Ascending aorta (tissue), 2 donors: ENCODE data around the gene COL8A2. TPM values are rescaled to one million over a fixed set of nuclear protein-coding genes. Genes with fewer than 3 reads are reported as not detected.

Experiments used
- DNase-seq, 2 donors: peaks; one replicate each; pipeline ENCODE4 v3.0.0-alpha.2; 2019; ENCODE audit warnings: low spot score in 2 of 2
- H3K27ac ChIP-seq, 2 donors: fragments of 200-600 bp; sonication (generic); one replicate each; pipeline ENCODE4 v1.5.1; 2016 to 2017; ENCODE audit warnings: mild to moderate bottlenecking in 1 of 2
- H3K27me3 ChIP-seq: fragments of 200-600 bp; sonication (generic); one replicate; pipeline ENCODE4 v1.5.1; 2017
- H3K36me3 ChIP-seq, 2 donors: fragments of 200-600 bp; sonication (generic); one replicate each; pipeline ENCODE4 v1.5.1; 2016
- H3K4me1 ChIP-seq, 2 donors: fragments of 200-600 bp; sonication (generic); one replicate each; pipeline ENCODE4 v1.5.1; 2016 to 2017; ENCODE audit warnings: mild to moderate bottlenecking in 1 of 2
- H3K4me3 ChIP-seq, 2 donors: fragments of 200-600 bp; sonication (generic); one replicate each; pipeline ENCODE4 v1.5.1; 2016 to 2017; ENCODE audit warnings: mild to moderate bottlenecking in 1 of 2
- H3K9me3 ChIP-seq, 2 donors: fragments of 200-600 bp; sonication (generic); one replicate each; pipeline ENCODE4 v1.5.1; 2016
- intact Hi-C: fragments of 100-400 bp; cut with DNase I; formaldehyde crosslinking; loops from one replicate; pipeline ENCODE4 v1.15.1; 2023
- total RNA-seq: library from RNA; depleted of rRNA; stranded (reverse); fragments of >200 nt; gene quantifications from one replicate; pipeline ENCODE4 v1.1.0, GENCODE V29; 2016
- TF ChIP-seq, protein P1 (sequence below), 3 experiments: fragments of 200-600 bp in 2 of 3; fragments of 450-650 bp in 1 of 3; sonication (generic) in 2 of 3; IDR thresholded peaks; one replicate each; pipeline ENCODE4 v1.5.1; 2016 to 2019; ENCODE audit warnings: antibody characterized with exemption in 3 of 3, mild to moderate bottlenecking in 1 of 3, moderate library complexity in 1 of 3

COL8A2 gene
- total RNA-seq, 1 donor from 2014 or later, result 41.7 TPM

DNA sequence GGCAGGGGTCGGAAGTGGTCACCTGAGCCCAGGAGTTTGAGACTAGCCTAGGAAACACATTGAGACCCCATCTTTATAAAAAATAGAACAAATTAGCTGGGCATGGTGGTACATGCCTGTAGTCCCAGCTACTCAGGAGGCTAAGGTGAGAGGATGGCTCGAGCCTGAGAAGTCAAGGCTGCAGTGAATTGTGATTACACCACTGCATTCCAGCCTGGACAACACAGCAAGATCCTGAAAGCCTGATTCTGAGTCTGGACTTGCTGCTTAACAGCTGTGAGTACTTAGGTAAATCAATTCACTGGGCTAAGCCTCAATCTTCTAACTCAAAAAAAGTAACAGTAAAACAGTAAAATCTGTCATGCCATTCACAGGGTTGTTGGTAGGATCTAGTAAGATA is 19.4 kb upstream of the COL8A2 start:
- Histone ChIP-seq H3K4me1 (peaks cover 9 to 19% of the 10 kb centered on the region in 2 donors), H3K9me3 (no peaks in the 10 kb centered on the region), H3K27me3 (no peaks in the 10 kb centered on the region), H3K36me3 (peaks cover 1 to 2% of the 10 kb centered on the region in 2 donors), H3K27ac (no peak overlapping the region), H3K4me3 (no peak overlapping the region)
- TF ChIP-seq, protein P1, sequence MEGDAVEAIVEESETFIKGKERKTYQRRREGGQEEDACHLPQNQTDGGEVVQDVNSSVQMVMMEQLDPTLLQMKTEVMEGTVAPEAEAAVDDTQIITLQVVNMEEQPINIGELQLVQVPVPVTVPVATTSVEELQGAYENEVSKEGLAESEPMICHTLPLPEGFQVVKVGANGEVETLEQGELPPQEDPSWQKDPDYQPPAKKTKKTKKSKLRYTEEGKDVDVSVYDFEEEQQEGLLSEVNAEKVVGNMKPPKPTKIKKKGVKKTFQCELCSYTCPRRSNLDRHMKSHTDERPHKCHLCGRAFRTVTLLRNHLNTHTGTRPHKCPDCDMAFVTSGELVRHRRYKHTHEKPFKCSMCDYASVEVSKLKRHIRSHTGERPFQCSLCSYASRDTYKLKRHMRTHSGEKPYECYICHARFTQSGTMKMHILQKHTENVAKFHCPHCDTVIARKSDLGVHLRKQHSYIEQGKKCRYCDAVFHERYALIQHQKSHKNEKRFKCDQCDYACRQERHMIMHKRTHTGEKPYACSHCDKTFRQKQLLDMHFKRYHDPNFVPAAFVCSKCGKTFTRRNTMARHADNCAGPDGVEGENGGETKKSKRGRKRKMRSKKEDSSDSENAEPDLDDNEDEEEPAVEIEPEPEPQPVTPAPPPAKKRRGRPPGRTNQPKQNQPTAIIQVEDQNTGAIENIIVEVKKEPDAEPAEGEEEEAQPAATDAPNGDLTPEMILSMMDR (IDR thresholded peaks at IDR 0.05), result no peak
- intact Hi-C loops, result no loop called here
- no peak for DNase-seq

DNA sequence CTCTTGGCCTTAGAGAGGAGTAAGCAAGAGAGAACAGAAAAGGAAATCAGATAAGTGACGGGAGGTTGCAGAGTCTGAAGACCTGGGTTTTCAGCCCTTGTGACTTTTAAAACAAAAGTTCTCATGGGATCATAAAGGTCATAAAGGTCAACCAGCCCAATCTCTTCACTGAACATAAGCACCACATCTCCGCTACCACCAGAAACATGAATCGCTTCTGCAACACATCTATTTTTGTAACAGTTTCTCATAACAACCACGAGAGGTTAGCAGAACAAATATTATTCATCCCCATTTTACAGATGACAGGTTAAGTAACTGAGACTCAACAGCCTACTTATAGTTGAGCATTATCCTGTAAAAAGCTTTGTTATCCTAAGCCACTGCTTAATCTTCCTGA is 18.4 kb upstream of the COL8A2 start:
- H3K36me3 ChIP-seq, result peaks cover 6 to 7% of the 10 kb centered on the region in 2 donors
- H3K4me1 ChIP-seq, result peaks cover 7 to 19% of the 10 kb centered on the region in 2 donors
- no peak for DNase-seq
- H3K27me3 ChIP-seq, result no peaks in the 10 kb centered on the region
- TF ChIP-seq, protein P1 (IDR thresholded peaks at IDR 0.05), result no peak
- no peak overlapping the region for H3K4me3 ChIP-seq
- intact Hi-C loops, result no loop called here
- no peak overlapping the region for H3K27ac ChIP-seq
- no peaks in the 10 kb centered on the region for H3K9me3 ChIP-seq

DNA sequence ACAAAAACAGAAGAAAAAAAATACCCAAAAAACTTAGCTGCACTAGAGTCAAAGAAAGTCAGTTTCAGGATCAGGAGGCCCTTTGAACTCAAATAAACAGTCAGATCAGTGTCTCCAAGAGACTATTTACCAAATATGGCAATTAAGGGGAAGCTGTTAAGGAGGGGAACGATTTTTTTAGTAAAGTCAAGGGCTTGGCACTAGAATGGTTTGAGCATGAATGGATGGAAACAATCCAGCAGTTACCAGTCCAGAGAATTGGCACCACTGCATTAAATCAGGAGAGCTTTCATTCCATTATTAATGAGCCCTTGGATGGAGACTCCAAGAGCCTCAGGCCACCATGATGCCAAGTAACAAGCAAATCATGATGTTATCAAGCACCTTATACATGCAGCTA is 17.1 kb upstream of the COL8A2 start:
- Histone ChIP-seq H3K27ac (peak overlapping the region; percentile 23 to 59), H3K4me3 (no peak overlapping the region), H3K4me1 (peaks cover 2 to 9% of the 10 kb centered on the region in 2 donors), H3K27me3 (no peaks in the 10 kb centered on the region), H3K9me3 (no peaks in the 10 kb centered on the region), H3K36me3 (peaks cover 13 to 16% of the 10 kb centered on the region in 2 donors)
- intact Hi-C loops, result no loop called here
- DNase-seq, result no peak
- TF ChIP-seq, protein P1 (IDR thresholded peaks at IDR 0.05), result no peak

DNA sequence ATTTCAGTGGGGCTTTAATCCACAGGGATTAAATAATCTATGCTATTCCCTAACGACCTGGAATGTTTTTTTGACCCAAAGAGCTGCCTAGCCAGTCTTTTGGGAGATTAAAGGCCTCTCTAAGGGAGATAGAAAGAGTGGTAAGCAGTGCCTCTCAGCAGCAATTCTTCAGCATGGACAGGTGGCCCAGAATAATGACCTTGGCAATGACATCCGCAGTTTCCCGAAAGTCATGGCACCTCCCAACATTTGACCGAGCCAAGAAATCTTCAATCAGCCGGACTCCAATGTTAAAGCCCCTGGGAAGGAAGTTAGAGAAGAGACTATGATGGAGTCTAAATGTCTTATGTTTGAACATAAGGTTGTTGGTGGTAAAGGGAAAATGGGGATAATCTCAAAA is 14.5 kb upstream of the COL8A2 start:
- Histone ChIP-seq H3K4me1 (peaks cover 8 to 33% of the 10 kb centered on the region in 2 donors), H3K27ac (peak overlapping the region; percentile 0 to 59), H3K9me3 (no peaks in the 10 kb centered on the region), H3K4me3 (no peak overlapping the region), H3K27me3 (no peaks in the 10 kb centered on the region), H3K36me3 (peaks cover 13 to 16% of the 10 kb centered on the region in 2 donors)
- intact Hi-C loops, result no loop called here
- TF ChIP-seq, protein P1 (IDR thresholded peaks at IDR 0.05), result no peak
- no peak for DNase-seq

DNA sequence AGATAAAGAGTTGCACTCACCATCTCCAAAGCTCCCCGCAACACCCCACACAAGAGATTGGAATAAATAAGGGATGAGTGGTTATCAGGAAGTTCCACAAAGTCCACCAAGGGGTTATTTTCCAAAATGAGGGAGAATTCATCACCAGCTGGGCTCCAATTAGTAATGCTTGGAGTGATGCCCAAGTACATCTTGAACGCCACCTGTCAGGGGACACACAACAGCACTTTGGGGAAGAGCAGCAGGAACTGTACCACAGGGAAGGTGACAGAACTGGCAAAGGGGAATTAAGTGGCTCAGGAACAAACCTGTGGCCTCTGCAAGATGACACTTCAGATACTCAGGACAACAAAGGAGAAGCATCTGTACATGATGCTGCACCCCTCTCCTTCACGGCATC is 12.8 kb upstream of the COL8A2 start:
- Histone ChIP-seq H3K27me3 (no peaks in the 10 kb centered on the region), H3K27ac (peak overlapping the region; percentile 85 to 91), H3K36me3 (peaks cover 13 to 16% of the 10 kb centered on the region in 2 donors), H3K9me3 (no peaks in the 10 kb centered on the region), H3K4me1 (peaks cover 8 to 37% of the 10 kb centered on the region in 2 donors), H3K4me3 (no peak overlapping the region)
- no peak for DNase-seq
- intact Hi-C loops, result no loop called here
- TF ChIP-seq, protein P1 (IDR thresholded peaks at IDR 0.05), result no peak

DNA sequence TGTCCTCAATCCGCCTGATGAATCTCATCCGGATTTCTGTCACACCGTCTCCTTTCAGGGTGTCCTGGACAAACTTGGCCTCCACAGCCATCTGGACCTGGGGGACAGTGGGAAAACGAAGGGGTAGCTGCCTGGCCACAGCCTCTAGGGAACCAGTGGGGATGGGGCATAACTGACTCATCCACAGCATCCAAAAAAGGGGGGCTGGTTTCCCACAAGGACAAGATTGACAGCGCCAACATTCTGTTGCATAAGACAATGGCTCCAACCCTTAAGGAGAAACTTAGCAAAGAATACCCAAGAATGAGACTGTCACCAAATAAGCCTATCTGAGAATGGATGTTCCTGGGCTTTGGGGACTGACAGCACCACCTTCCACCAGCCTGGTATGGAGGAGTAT is 12.2 kb upstream of the COL8A2 start:
- Histone ChIP-seq H3K36me3 (peaks cover 13 to 16% of the 10 kb centered on the region in 2 donors), H3K4me1 (peaks cover 8 to 37% of the 10 kb centered on the region in 2 donors), H3K27ac (peak overlapping the region; percentile 85 to 91), H3K4me3 (no peak overlapping the region), H3K9me3 (no peaks in the 10 kb centered on the region), H3K27me3 (no peaks in the 10 kb centered on the region)
- TF ChIP-seq, protein P1 (IDR thresholded peaks at IDR 0.05), result no peak
- DNase-seq, result no peak
- intact Hi-C loops, result no loop called here
